ENCODE data around the gene PRF1.

PRF1 gene

GRCh38 chr10:70576803-70577517, 25.6 kb downstream of the PRF1 start:
- no peak for DNase-seq (ENCODE audit: low read depth)

- DNase-seq (ENCODE audit: low read depth), result peak; percentile 27
These were observed 26.4 kb downstream of the PRF1 start for GRCh38 chr10:70575874-70576802.

- DNase-seq (ENCODE audit: low read depth), result no peak
These were observed 27.1 kb downstream of the PRF1 start for GRCh38 chr10:70575486-70575873.

- no peak for DNase-seq (ENCODE audit: low read depth)
These were observed 28.7 kb downstream of the PRF1 start for GRCh38 chr10:70573599-70574506.

- no peak for DNase-seq (ENCODE audit: low read depth)
These were observed 30.7 kb downstream of the PRF1 start for GRCh38 chr10:70571636-70572439.

GRCh38 chr10:70571236-70571635, 31.3 kb downstream of the PRF1 start:
- DNase-seq (ENCODE audit: low read depth), result no peak

GRCh38 chr10:70568781-70569495, 33.6 kb downstream of the PRF1 start:
- no peak for DNase-seq (ENCODE audit: low read depth)

GRCh38 chr10:70568113-70568512, 34.4 kb downstream of the PRF1 start:
- no peak for DNase-seq (ENCODE audit: low read depth)

GRCh38 chr10:70567603-70568002, 34.9 kb downstream of the PRF1 start:
- no peak for DNase-seq (ENCODE audit: low read depth)

- no peak for DNase-seq (ENCODE audit: low read depth)
These were observed 35.8 kb downstream of the PRF1 start for GRCh38 chr10:70566515-70567290.

- DNase-seq (ENCODE audit: low read depth), result no peak
These were observed 36.7 kb downstream of the PRF1 start for GRCh38 chr10:70565556-70566514.

GRCh38 chr10:70564901-70565351, 37.6 kb downstream of the PRF1 start:
- no peak for DNase-seq (ENCODE audit: low read depth)

GRCh38 chr10:70564113-70564725, 38.3 kb downstream of the PRF1 start:
- no peak for DNase-seq (ENCODE audit: low read depth)

GRCh38 chr10:70563230-70563629, 39.3 kb downstream of the PRF1 start:
- DNase-seq (ENCODE audit: low read depth), result no peak

GRCh38 chr10:70562036-70562755, 40.3 kb downstream of the PRF1 start:
- DNase-seq (ENCODE audit: low read depth), result no peak

GRCh38 chr10:70561558-70561957, 41.0 kb downstream of the PRF1 start:
- no peak for DNase-seq (ENCODE audit: low read depth)

- DNase-seq (ENCODE audit: low read depth), result peak; percentile 41
These were observed 41.5 kb downstream of the PRF1 start for GRCh38 chr10:70561070-70561469.
